CD4-positive, alpha-beta T cell treated with Interleukin-6 for 4 hours (primary cell): ENCODE data around the gene PACSIN1.
A peak's percentile ranks its signal among the peaks of the same experiment; 100 is the strongest.

Experiments used
- DNase-seq: peaks from one replicate; pipeline ENCODE4 v3.0.0-alpha.2; 2020; ENCODE audit warnings: mixed read lengths

PACSIN1 gene

GRCh38 chr6:34529665-34530327, 63.9 kb downstream of the PACSIN1 start:
- no peak for DNase-seq

- DNase-seq: no peak
Measured at GRCh38 chr6:34530753-34531365, 65.0 kb downstream of the PACSIN1 start.

- peak; percentile 45 for DNase-seq
Measured at GRCh38 chr6:34531580-34532201, 65.8 kb downstream of the PACSIN1 start.

- no peak for DNase-seq
Measured at GRCh38 chr6:34532230-34532629, 66.4 kb downstream of the PACSIN1 start.

- no peak for DNase-seq
Measured at GRCh38 chr6:34534146-34534545, 68.3 kb downstream of the PACSIN1 start.

- no peak for DNase-seq
Measured at GRCh38 chr6:34534656-34535055, 68.8 kb downstream of the PACSIN1 start.

GRCh38 chr6:34535199-34535598, 69.3 kb downstream of the PACSIN1 start:
- DNase-seq: no peak

- DNase-seq: no peak
Measured at GRCh38 chr6:34535646-34536045, 69.8 kb downstream of the PACSIN1 start.

- no peak for DNase-seq
Measured at GRCh38 chr6:34536251-34536958, 70.5 kb downstream of the PACSIN1 start.

GRCh38 chr6:34536959-34537848, 71.3 kb downstream of the PACSIN1 start:
- no peak for DNase-seq

GRCh38 chr6:34537922-34538550, 72.2 kb downstream of the PACSIN1 start:
- no peak for DNase-seq

GRCh38 chr6:34538581-34538980, 72.7 kb downstream of the PACSIN1 start:
- no peak for DNase-seq

- DNase-seq: no peak
Measured at GRCh38 chr6:34539181-34539580, 73.3 kb downstream of the PACSIN1 start.

GRCh38 chr6:34540222-34540621, 74.3 kb downstream of the PACSIN1 start:
- no peak for DNase-seq

GRCh38 chr6:34540841-34541240, 75.0 kb downstream of the PACSIN1 start:
- DNase-seq: no peak

- DNase-seq: no peak
Measured at GRCh38 chr6:34543421-34543820, 77.5 kb downstream of the PACSIN1 start.

- DNase-seq: no peak
Measured at GRCh38 chr6:34544052-34544604, 78.3 kb downstream of the PACSIN1 start.

GRCh38 chr6:34544776-34545471, 79.0 kb downstream of the PACSIN1 start:
- DNase-seq: no peak

GRCh38 chr6:34546551-34547321, 80.9 kb downstream of the PACSIN1 start:
- no peak for DNase-seq
